DOHH2 (cell line): ENCODE measurements around the gene YTHDF1.

Experiments
- H3F3A ChIP-seq: fragments of 200-600 bp; sonication (generic), shearing (Covaris generic); 2 replicates; pipeline ENCODE4 v1.6.0; 2016; ENCODE audit warnings: antibody characterized with exemption, mild to moderate bottlenecking; ENCODE audit not compliant: control insufficient read depth, insufficient read depth
- H3K27ac ChIP-seq: fragments of 200-600 bp; sonication (generic); 2 replicates; pipeline ENCODE4 v1.5.1; 2014; ENCODE audit warnings: low read depth, mild to moderate bottlenecking, low read length, moderate library complexity
- H3K27me3 ChIP-seq: fragments of 200-600 bp; sonication (generic); 2 replicates; pipeline ENCODE4 v1.6.1; 2014; ENCODE audit warnings: mild to moderate bottlenecking, low read length, mixed read lengths; ENCODE audit not compliant: control insufficient read depth
- H3K36me3 ChIP-seq: fragments of 200-600 bp; sonication (generic); 2 replicates; pipeline ENCODE4 v1.6.1; 2014; ENCODE audit warnings: mild to moderate bottlenecking, low read length, moderate library complexity, mixed read lengths; ENCODE audit not compliant: control insufficient read depth
- H3K4me1 ChIP-seq: fragments of 200-600 bp; sonication (generic); 2 replicates; pipeline ENCODE4 v1.6.1; 2014; ENCODE audit warnings: mild to moderate bottlenecking, low read length, mixed read lengths; ENCODE audit not compliant: control insufficient read depth
- H3K4me2 ChIP-seq: fragments of 200-600 bp; sonication (generic); 2 replicates; pipeline ENCODE4 v1.6.0; 2014; ENCODE audit warnings: mild to moderate bottlenecking, low read length, moderate library complexity
- H3K4me3 ChIP-seq: fragments of 200-600 bp; sonication (generic); 2 replicates; pipeline ENCODE4 v1.5.1; 2014; ENCODE audit warnings: mild to moderate bottlenecking, low read length, mixed read lengths
- H3K79me2 ChIP-seq: fragments of 200-600 bp; sonication (generic); 2 replicates; pipeline ENCODE4 v1.6.1; 2014; ENCODE audit warnings: mild to moderate bottlenecking, low read length, mixed read lengths; ENCODE audit not compliant: control insufficient read depth
- H3K9me2 ChIP-seq: fragments of 200-600 bp; sonication (generic); replicated peaks from 2 replicates; pipeline ENCODE4 v1.6.1; 2014; ENCODE audit warnings: mild to moderate bottlenecking, low read length, mixed read lengths; ENCODE audit not compliant: control insufficient read depth
- H3K9me3 ChIP-seq: fragments of 200-600 bp; sonication (generic); 2 replicates; pipeline ENCODE4 v1.6.1; 2014; ENCODE audit warnings: antibody characterized with exemption, low read length, mixed read lengths; ENCODE audit not compliant: control insufficient read depth, insufficient read depth
- H4K20me1 ChIP-seq: fragments of 200-600 bp; sonication (generic); 2 replicates; pipeline ENCODE4 v1.6.0; 2014; ENCODE audit warnings: low read depth, mild to moderate bottlenecking, antibody characterized with exemption, low read length, moderate library complexity; ENCODE audit not compliant: control insufficient read depth, insufficient read depth
- EZH2phosphoT487 ChIP-seq: fragments of 200-600 bp; sonication (generic); IDR thresholded peaks from 2 replicates; pipeline ENCODE4 v1.6.1; 2017; ENCODE audit warnings: borderline replicate concordance, mild to moderate bottlenecking, antibody characterized with exemption, low read length, moderate library complexity, mixed read lengths
- TF ChIP-seq, protein P1 (sequence below): fragments of 200-600 bp; sonication (generic); IDR thresholded peaks from one replicate; pipeline ENCODE4 v1.5.1; 2014; ENCODE audit warnings: antibody characterized with exemption, mild to moderate bottlenecking, low read depth, low read length; ENCODE audit not compliant: poor library complexity, severe bottlenecking

The YTHDF1 gene

DNA sequence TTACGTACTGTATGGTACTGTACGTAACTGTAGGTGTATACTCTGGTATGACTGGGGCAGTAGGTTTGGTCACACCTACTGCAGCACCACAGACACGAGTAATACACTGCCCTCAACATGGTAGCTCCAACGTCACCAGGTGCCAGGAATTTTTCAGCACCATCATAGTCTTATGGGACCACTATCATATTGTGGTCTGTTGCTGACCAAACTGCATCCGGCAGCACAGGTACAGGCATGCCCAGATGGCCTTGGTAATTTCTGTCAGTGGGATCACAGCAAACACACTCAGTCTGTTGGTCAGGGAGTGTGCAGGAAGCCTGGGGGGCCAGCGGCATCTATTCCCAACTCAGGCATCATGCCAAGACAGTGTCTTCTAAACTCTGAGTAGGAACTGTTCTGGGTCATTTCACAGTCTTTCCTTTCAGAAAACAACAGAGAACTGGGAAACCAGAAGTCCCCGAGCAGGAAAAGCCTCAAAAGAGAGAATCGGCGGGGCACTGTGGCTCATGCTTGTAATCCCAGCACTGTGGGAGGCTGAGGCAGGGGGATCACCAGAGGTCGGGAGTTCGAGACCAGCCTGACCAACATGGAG is 5.8 kb downstream of the YTHDF1 start:
- H3K4me1 ChIP-seq: peaks cover 18% of the 10 kb centered on the region
- no peak overlapping the region for H3K27ac ChIP-seq
- no peak overlapping the region for H3K4me3 ChIP-seq
- no peak for TF ChIP-seq EZH2phosphoT487
- TF ChIP-seq, protein P1, sequence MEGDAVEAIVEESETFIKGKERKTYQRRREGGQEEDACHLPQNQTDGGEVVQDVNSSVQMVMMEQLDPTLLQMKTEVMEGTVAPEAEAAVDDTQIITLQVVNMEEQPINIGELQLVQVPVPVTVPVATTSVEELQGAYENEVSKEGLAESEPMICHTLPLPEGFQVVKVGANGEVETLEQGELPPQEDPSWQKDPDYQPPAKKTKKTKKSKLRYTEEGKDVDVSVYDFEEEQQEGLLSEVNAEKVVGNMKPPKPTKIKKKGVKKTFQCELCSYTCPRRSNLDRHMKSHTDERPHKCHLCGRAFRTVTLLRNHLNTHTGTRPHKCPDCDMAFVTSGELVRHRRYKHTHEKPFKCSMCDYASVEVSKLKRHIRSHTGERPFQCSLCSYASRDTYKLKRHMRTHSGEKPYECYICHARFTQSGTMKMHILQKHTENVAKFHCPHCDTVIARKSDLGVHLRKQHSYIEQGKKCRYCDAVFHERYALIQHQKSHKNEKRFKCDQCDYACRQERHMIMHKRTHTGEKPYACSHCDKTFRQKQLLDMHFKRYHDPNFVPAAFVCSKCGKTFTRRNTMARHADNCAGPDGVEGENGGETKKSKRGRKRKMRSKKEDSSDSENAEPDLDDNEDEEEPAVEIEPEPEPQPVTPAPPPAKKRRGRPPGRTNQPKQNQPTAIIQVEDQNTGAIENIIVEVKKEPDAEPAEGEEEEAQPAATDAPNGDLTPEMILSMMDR: no peak
- no peaks in the 10 kb centered on the region for H3K9me3 ChIP-seq
- peaks cover 34% of the 10 kb centered on the region for H4K20me1 ChIP-seq
- peaks cover 95% of the 10 kb centered on the region for H3K36me3 ChIP-seq
- H3K9me2 ChIP-seq: no peaks in the 10 kb centered on the region
- peaks cover 100% of the 10 kb centered on the region for H3K79me2 ChIP-seq
- no peaks in the 10 kb centered on the region for H3F3A ChIP-seq
- no peaks in the 10 kb centered on the region for H3K27me3 ChIP-seq
- no peak overlapping the region for H3K4me2 ChIP-seq

DNA sequence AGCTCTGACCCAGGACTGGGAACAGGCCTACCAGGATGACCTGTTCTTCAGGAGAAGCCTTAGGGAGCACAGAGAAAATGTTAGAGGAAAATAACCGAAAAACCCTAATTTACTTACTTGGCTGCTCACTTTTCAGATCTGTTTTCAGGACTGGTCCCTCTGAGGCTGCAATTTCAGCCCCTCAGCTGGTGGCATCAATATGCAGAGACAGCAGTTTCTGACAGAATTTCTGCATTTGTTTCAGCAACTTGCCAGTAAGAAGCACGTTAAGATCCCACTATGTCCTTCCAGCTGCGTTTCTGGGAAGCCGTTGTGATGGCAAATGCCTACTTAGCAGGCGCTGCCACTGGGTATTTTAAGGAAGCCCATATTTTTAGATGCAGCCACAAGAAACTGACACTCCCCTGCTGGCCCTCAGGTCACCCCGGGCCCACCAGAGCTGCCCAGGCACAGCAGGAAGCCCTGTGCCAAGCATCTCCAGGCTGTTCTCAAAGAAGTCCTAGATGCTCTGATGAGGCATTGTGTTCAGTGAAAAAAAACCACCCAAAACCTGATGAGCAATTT is 7.5 kb downstream of the YTHDF1 start:
- TF ChIP-seq EZH2phosphoT487: no peak
- TF ChIP-seq, protein P1: no peak
- Histone ChIP-seq H4K20me1 (peaks cover 27% of the 10 kb centered on the region), H3K27me3 (no peaks in the 10 kb centered on the region), H3F3A (no peaks in the 10 kb centered on the region), H3K9me2 (no peaks in the 10 kb centered on the region), H3K4me1 (peaks cover 2% of the 10 kb centered on the region), H3K36me3 (peaks cover 95% of the 10 kb centered on the region), H3K4me3 (no peak overlapping the region), H3K27ac (no peak overlapping the region), H3K79me2 (peaks cover 100% of the 10 kb centered on the region), H3K9me3 (no peaks in the 10 kb centered on the region), H3K4me2 (no peak overlapping the region)

DNA sequence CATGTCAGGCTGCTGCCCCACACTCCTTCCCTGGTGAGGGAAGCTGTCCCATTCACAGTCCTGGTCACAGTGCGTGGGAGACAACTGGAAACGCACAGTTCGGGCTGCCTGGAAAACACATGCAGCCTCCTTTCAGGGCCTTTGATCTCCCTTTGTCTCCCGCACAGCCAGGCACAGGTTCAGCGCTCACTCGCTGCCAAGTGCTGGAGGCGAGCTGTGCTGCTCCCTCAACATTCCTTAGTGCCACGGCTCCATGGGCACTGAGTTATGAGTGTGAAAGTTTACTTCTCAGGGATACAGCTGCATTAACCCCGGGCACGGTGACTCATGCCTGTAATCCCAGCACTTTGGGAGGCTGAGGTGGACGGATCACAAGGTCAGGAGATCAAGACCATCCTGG is 9.1 kb downstream of the YTHDF1 start:
- H3K27ac ChIP-seq: no peak overlapping the region
- no peaks in the 10 kb centered on the region for H3K27me3 ChIP-seq
- no peak for TF ChIP-seq EZH2phosphoT487
- TF ChIP-seq, protein P1: no peak
- peaks cover 100% of the 10 kb centered on the region for H3K79me2 ChIP-seq
- H3K4me2 ChIP-seq: no peak overlapping the region
- H3K36me3 ChIP-seq: peaks cover 95% of the 10 kb centered on the region
- H3F3A ChIP-seq: no peaks in the 10 kb centered on the region
- no peak overlapping the region for H3K4me3 ChIP-seq
- H4K20me1 ChIP-seq: peaks cover 18% of the 10 kb centered on the region; the same call in 1 of the 2 replicates
- no peaks in the 10 kb centered on the region for H3K4me1 ChIP-seq
- H3K9me2 ChIP-seq: no peaks in the 10 kb centered on the region
- H3K9me3 ChIP-seq: no peaks in the 10 kb centered on the region
